ENCODE results near the gene AXIN2. TPM values are rescaled to one million over a fixed set of nuclear protein-coding genes. Genes with fewer than 3 reads are reported as not detected.
"Not testable (repeated sequence)": the region's sequence is repeated elsewhere in the genome, so short reads cannot be mapped to it uniquely, and the experiment has no call there.

The AXIN2 gene
- total RNA-seq, 1 donor from 2014 or later = 39.5 TPM

- FAIRE-seq = no peak
Observed at GRCh38 chr17:65488665-65489064, 72.8 kb downstream of the AXIN2 start.

GRCh38 chr17:65487990-65488389 is 73.5 kb downstream of the AXIN2 start:
- DNase-seq (ENCODE audit: low spot score in 2 of 2) (no peak), FAIRE-seq (no peak)

More at GRCh38 chr17:65488665-65489064, 72.8 kb downstream of the AXIN2 start:
- DNase-seq (ENCODE audit: low spot score in 2 of 2) = no peak

GRCh38 chr17:65487161-65487560 is 74.3 kb downstream of the AXIN2 start:
- DNase-seq (ENCODE audit: low spot score in 2 of 2) = no peak
- FAIRE-seq = no peak

- DNase-seq (ENCODE audit: low spot score in 2 of 2) (no peak), FAIRE-seq (no peak)
Observed at GRCh38 chr17:65485388-65486299, 75.8 kb downstream of the AXIN2 start.

GRCh38 chr17:65484405-65484804 is 77.0 kb downstream of the AXIN2 start:
- not testable (repeated sequence) for FAIRE-seq; DNase-seq (ENCODE audit: low spot score in 2 of 2)

GRCh38 chr17:65483438-65483837 is 78.0 kb downstream of the AXIN2 start:
- FAIRE-seq (no peak), DNase-seq (ENCODE audit: low spot score in 2 of 2) (no peak)

GRCh38 chr17:65482201-65482600 is 79.2 kb downstream of the AXIN2 start:
- no peak for FAIRE-seq

GRCh38 chr17:65479282-65479681 is 82.2 kb downstream of the AXIN2 start:
- no peak for FAIRE-seq
- DNase-seq (ENCODE audit: low spot score in 2 of 2) = no peak

More at GRCh38 chr17:65482201-65482600, 79.2 kb downstream of the AXIN2 start:
- no peak for DNase-seq (ENCODE audit: low spot score in 2 of 2)

Measured in frontal cortex (tissue), 4 donors.